Skin of body (tissue), 2 donors: ENCODE measurements around the gene SPSB3. TPM values are rescaled to one million over a fixed set of nuclear protein-coding genes. Genes with fewer than 3 reads are reported as not detected.

Experiments used
- DNase-seq: peaks from one replicate; lab custom pipeline; 2025; lab: John Stamatoyannopoulos, UW
- total RNA-seq: library from RNA; depleted of rRNA; stranded (reverse); fragments of >200 nt; gene quantifications from one replicate; pipeline ENCODE4 v1.2.3, GENCODE V29; 2014

The SPSB3 gene
- 32.7 TPM for total RNA-seq

- DNase-seq, result peak; percentile 100
These were observed at the start of gene SPSB3, which contains the start of gene NUBP2 for GRCh38 chr16:1782408-1783264. SPSB3 (minus strand) TSS chr16:1782571; CDS start chr16:1781483, 1,088 bp downstream. NUBP2 (plus strand) TSS chr16:1782960; CDS start chr16:1783021, 61 bp downstream.

- DNase-seq, result no peak
These were observed 49.1 kb upstream of the SPSB3 start for GRCh38 chr16:1831186-1832075.

DNA sequence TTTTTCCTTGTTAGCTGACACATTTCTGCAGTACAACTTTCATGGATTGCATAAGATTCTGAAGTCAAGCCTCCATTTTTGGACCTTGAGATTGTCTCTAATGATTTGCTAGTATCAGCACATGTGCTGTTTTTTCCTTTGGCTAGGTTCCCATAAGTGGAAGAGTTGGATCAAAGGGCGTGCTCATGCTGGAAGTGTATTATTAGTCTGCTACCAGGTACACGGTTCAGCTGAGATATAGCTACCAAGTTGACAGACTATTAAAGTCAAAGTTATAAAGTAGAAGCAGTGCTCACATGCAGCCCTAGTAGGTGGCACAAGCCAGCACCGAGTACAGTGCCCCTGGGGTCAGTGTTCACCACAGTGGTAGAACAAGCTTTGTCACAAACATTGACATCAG is 47.8 kb upstream of the SPSB3 start:
- DNase-seq, result no peak

DNA sequence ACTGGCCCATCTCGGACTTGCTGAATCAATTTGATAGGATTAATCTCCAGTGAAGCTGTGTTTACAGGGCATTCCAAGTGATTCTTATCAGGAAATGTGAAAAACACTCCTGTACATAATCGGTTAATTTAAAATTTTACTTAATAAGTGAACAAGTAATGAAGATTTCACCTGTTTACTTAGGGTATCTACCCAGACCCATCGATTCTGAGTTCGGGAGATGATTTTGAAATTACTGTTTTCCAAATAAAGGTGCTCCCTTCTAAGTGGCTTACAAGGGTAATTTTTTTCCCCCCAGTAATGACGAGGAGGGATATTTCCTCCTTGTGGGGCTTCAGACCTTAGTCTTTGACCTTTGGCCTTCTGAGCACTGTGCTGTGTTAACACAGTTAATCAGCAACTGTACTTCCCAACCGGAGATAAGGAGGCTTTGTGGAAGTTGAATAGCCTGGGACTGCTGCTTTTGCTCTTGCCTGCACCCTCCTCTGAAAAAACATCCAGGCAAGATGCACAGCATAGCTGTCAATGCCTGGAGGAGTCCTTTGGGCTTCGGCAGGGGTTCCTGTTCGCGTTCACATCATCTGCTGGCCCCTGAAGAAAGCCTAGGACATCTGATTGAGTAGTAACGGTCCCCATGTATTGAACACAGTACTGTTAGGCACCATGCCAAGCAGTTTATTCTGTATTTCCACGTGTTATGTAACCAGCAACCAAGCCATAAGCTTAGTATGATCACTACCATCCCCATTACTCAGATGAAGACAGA is 46.5 kb upstream of the SPSB3 start:
- no peak for DNase-seq

DNA sequence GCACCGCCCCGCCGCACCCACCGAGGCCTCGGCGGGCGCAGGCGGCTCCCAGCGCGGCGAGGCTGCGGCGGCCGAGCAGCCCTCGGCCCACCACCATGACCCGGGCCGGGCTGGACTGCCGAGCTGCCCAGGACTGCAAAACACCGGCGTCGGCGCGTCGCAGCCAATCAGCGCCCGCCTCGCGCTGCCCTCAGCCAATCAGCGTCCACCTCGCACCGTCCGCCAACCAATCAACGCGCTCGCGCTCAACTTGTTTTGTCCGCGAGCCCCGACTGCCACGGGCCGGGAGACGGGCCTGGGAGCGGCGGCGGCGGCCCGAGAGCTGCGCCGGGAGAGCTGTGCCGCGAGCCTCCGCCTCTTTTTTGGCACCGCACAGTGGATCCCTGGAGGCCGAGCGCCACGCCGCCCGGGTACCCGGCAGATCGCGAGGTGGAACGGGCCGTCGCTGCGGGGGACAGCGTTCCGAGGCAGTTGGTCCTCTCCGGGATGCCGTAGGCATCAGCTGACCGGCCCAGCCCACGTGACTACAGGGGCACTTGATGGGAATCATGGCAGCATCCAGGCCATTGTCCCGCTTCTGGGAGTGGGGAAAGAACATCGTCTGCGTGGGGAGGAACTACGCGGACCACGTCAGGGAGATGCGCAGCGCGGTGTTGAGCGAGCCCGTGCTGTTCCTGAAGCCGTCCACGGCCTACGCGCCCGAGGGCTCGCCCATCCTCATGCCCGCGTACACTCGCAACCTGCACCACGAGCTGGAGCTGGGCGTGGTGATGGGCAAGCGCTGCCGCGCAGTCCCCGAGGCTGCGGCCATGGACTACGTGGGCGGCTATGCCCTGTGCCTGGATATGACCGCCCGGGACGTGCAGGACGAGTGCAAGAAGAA is 44.6 kb upstream of the SPSB3 start, which contains the start of the genes FAHD1 and HAGH:
FAHD1 (plus strand) TSS at position 516 of the 883 bp plus-strand sequence; CDS start at position 549, 33 bp downstream.
HAGH (minus strand) TSS at position 135 of the 883 bp plus-strand sequence; CDS start at position 97, 38 bp downstream.
- DNase-seq, result peak; percentile 86

DNA sequence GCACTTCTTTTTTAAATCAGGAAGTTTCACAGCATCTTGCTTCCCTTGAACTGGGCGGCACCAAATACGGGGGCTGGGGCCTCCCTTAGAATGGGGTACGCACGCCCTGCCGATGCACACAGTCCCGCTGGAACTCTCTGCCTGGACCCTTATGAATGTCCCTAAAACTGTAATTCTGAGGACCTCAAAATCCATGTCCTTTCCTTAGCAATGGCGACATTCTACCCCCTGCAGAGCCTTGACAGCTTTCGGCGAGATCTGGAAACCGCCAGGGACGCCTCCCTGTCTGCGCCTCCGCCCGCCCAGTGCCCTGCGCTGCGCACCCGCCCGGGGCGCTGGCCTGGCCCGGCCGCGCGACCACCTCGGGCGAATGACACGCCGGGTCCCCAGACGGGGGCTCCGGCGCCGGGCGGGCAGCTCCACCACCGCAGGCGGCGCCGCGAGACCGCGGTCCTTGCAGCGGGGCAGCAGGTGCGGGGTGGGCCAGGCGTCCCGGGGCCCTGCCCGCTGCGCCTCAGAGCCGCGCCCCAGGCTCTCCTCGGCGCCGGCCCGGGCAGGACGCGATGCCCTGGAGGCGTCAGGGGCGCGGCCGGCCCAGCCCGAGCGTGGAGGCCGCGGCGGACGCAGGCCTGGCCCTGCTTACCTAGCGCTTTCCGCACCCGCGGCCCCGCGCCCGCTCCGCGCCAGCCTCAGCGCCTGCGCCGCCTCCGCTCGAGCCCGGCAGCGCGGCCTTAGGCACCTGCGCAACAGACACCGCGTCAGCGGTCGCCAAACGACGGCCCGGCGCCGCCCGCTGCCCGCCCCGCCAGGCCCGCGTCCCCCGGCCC is 43.7 kb upstream of the SPSB3 start:
- no peak for DNase-seq

- no peak for DNase-seq
These were observed 43.1 kb upstream of the SPSB3 start for GRCh38 chr16:1825381-1825863.

GRCh38 chr16:1823821-1824220 is 41.5 kb upstream of the SPSB3 start:
- no peak for DNase-seq

DNA sequence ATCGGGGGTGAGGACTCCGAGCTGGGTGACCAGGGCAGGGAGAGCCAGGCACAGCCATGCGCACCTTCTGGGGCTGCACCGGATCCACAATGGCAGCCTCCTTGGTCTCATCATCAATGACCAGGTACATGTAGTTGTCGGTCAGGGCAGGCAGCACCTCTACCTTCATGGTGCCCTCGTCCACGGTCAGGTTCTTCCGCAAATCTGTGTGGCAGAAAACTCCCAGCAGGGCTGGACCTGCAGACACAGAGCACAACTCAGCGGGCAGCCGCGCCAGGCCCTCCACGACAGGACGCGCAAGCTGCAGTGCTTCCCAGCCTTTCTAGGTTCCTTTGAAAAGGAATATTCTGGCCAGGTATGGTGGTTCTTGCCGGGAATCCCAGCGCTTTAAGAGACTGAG is 40.4 kb upstream of the SPSB3 start:
- no peak for DNase-seq

DNA sequence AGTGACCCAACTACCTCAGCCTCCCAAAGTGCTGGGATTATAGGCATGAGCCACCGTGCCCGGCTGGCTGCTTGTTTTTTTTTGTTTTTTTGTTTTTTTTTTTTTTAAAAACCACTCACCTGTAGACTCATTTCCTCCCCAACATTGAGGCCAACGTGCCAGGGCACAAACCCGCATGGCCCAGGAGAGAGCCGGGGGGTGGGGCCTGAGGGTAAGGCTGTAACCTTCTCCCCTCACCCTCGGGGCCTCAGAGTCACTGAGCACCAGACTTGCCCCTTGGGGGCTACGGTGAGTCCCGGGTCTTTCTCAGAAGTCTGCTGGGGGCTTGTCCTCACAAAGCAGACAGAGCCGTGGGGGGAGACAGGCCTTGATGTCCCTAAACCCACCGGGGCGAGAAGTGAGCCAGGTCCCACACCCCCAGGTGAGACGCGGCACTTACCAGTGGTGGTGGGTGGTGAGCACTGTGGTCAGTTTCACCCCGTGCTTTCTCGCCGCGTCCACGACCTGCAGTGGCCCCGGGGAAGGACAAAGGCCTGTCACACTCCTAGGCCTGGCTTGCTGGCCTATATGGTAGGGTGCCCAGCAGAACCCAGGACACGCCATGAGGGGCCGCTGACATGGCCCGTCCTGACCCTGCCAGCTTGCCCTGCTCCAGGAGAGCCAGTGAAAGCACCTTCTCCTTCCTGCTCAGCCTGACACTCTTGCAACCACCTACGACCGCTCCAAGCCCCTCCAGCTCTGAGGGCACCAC is 39.7 kb upstream of the SPSB3 start:
- no peak for DNase-seq

DNA sequence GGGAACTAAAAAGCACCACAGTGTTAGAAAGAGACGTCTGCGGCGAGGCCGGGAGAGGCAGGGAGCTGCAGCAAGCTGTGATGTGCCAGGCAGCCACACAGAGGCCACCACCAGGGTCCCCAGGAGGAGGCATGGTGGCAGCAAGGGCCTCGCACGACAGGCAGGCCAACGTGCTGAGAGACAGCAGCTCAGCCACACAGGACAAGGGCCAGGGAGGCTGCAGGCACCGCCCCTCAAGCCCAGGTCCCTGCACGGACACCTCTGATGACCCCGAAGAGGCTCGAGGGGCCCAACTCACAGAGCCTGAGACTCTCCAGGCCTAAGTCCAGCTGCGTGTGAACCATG is 38.5 kb upstream of the SPSB3 start:
- DNase-seq, result no peak

DNA sequence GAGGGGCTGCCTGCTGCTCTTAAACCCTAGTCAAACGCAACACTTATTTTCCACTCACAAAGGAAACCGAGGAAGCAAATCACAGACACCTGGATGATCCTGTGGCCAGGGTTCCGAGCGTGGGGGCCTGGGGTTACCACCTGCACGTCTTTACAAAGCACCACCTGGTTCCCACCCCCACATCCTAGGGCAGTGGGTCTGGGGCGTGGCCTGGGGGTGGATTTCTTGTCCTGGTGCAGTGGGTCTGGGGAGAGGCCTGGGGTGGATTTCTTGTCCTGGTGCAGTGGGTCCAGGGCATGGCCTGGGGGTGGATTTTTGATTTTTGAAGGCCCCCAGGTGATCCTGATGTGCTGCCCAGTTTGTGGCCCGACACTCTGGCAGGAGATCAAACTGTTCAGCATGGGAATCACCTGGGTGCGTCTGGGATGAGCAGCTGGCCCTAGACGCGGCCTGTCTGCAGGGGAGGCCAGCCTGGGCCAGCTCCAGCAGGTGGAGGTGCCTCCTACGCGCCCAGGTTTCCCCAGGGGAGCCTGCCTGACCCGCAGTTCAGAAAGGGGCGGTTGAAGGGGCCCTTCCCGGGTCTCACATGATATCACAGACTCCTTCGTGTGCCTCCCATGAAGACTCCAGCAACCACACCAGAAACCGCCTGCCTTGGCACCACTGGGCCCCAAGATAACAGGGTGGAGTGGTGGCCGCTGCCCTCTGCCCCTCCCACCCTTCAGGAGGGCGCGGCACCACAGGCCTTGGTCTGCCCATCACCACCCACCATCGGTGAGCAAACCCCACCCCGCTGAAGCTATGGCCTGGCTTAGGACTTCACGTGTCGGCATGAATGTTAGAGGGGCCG is 38.0 kb upstream of the SPSB3 start:
- DNase-seq, result no peak

GRCh38 chr16:1819611-1820010 is 37.2 kb upstream of the SPSB3 start:
- DNase-seq, result no peak

- DNase-seq, result no peak
These were observed 36.6 kb upstream of the SPSB3 start for GRCh38 chr16:1818873-1819525.

- no peak for DNase-seq
These were observed 36.0 kb upstream of the SPSB3 start for GRCh38 chr16:1818204-1818872.

GRCh38 chr16:1817716-1818115 is 35.3 kb upstream of the SPSB3 start:
- no peak for DNase-seq

DNA sequence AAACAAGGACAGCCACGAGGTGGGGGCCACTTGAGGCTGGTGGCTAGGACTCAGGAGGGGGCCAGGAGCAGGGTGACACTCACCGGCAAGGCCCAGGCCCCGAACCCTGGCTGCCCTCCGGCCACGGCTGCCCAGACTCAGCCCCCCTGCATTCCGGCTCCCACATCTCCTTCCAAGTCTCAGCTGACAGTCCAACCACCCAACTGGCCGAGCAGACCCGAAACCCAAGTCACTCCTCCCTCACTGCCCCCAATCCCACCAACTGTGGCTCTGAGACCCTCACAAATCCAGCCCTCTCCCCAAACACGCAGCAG is 34.9 kb upstream of the SPSB3 start:
- DNase-seq, result no peak
